ENCODE measurements around the gene KANSL1. TPM values are rescaled to one million over a fixed set of nuclear protein-coding genes. Genes with fewer than 3 reads are reported as not detected.

The KANSL1 gene
- total and polyA plus RNA-seq, 10 of the 15 experiments (the other 5 are each of a cell fraction or from before 2014, with no cell fraction given) = 4.7 to 60.6 (median 28.0) TPM

GRCh38 chr17:46160169-46160568 is 33.1 kb downstream of the KANSL1 start:
- Histone ChIP-seq H4K20me1 (ENCODE audit: control insufficient read depth, insufficient read depth) (peaks cover 12% of the 10 kb centered on the region), H3K9me3 (replicated peaks; ENCODE audit: control insufficient read depth, insufficient read depth, low read length) (no peaks in the 10 kb centered on the region), H3K79me2 (ENCODE audit: control insufficient read depth, insufficient read depth, low read length) (peaks cover 97% of the 10 kb centered on the region), H3K4me1 (ENCODE audit: control insufficient read depth, insufficient read depth, low read length) (peaks cover 54% of the 10 kb centered on the region), H3K4me3 (no peak overlapping the region), H2AFZ (ENCODE audit: control insufficient read depth, low read depth, low read length) (no peak overlapping the region), H3K36me3 (ENCODE audit: control insufficient read depth in 2 of 2, insufficient read depth in 2 of 2, low read length in 1 of 2) (peaks cover 3% of the 10 kb centered on the region in 2 experiments; a peak in 2 of 4 replicates), H3K27ac (ENCODE audit: control insufficient read depth, insufficient read depth) (no peak overlapping the region), H3K9ac (ENCODE audit: control insufficient read depth, insufficient read depth, low read length) (no peak overlapping the region), H3K27me3 (replicated peaks in 1 of 2; ENCODE audit: control insufficient read depth in 2 of 2, insufficient read depth in 2 of 2, low read length in 1 of 2) (no peaks in the 10 kb centered on the region), H3K4me2 (ENCODE audit: control insufficient read depth, insufficient read depth) (no peak overlapping the region)
- ChIA-PET POLR2A (interaction anchor here (0.6 to 1.9 kb wide), 6 partner anchors 15 to 1516 kb away, joined by 3 to 11 read pairs (median 6); no protein-coding TSS in a partner anchor), SMC1A (ENCODE audit: uncharacterized antibody, unreplicated experiment) (interaction anchor here (1.0 to 18.2 kb wide), 8 partner anchors 8 to 40 kb away, joined by 3 to 478 read pairs (median 6); no protein-coding TSS in a partner anchor), CTCF (interaction anchor here (0.8 to 7.4 kb wide), 14 partner anchors 8 to 116 kb away, joined by 3 to 64 read pairs (median 5); partner anchors contain the start of gene KANSL1), RAD21 (ENCODE audit: unreplicated experiment) (interaction anchor here (1.2 to 11.0 kb wide), 4 partner anchors 16 to 42 kb away, joined by 3 to 130 read pairs (median 8); no protein-coding TSS in a partner anchor)
- WGBS (ENCODE audit: insufficient coverage, insufficient replicate concordance, low lambda C conversion rate, missing lambda C conversion rate) = 95% methylated on average over 8 of the region's 8 CpGs
- intact Hi-C loops (cut with micrococcal nuclease; ENCODE audit: unreplicated experiment) = no loop called here
- FAIRE-seq (no peak), ATAC-seq (no peak), DNase-seq (ENCODE audit: low read depth, low spot score) (no peak)
- TF ChIP-seq MLLT1 (IDR thresholded peaks at IDR 0.05) (0 out of 2 replicates have a peak, but pooled peaks have one; percentile 30), ZBED1 (IDR thresholded peaks at IDR 0.05; ENCODE audit: borderline replicate concordance) (no peak)
- BruUV-seq (replicated peaks) = no TSS peak
- in situ Hi-C loops (cut with MboI) = no loop called here

DNA sequence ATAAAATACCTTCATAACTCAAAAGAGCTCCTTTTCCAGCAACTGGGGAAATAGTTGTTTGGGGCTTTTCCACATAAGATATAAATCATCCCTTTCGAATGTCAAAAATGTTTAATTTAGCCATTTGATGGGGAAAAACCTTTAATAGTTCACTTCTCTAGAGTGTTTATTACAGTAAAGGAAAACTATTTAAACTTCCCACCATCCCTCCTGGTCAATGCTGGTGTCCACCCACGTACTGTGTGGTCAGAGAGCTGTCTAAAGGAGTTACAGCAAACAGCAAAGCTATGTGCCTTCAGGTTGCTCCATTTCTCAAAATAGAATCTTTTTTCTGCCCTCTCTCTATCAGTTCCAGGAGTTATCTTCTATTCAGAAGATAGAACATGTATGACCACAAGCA is 33.5 kb downstream of the KANSL1 start:
- no peak for DNase-seq (ENCODE audit: low read depth, low spot score)
- Histone ChIP-seq H3K4me3 (no peak overlapping the region), H3K27me3 (replicated peaks in 1 of 2; ENCODE audit: control insufficient read depth in 2 of 2, insufficient read depth in 2 of 2, low read length in 1 of 2) (no peaks in the 10 kb centered on the region), H2AFZ (ENCODE audit: control insufficient read depth, low read depth, low read length) (no peak overlapping the region), H3K36me3 (ENCODE audit: control insufficient read depth in 2 of 2, insufficient read depth in 2 of 2, low read length in 1 of 2) (peaks cover 3% of the 10 kb centered on the region in 2 experiments; a peak in 2 of 4 replicates), H3K9me3 (replicated peaks; ENCODE audit: control insufficient read depth, insufficient read depth, low read length) (no peaks in the 10 kb centered on the region), H3K4me1 (ENCODE audit: control insufficient read depth, insufficient read depth, low read length) (peaks cover 59% of the 10 kb centered on the region), H3K9ac (ENCODE audit: control insufficient read depth, insufficient read depth, low read length) (no peak overlapping the region), H4K20me1 (ENCODE audit: control insufficient read depth, insufficient read depth) (peaks cover 12% of the 10 kb centered on the region), H3K79me2 (ENCODE audit: control insufficient read depth, insufficient read depth, low read length) (peaks cover 99% of the 10 kb centered on the region), H3K27ac (ENCODE audit: control insufficient read depth, insufficient read depth) (no peak overlapping the region), H3K4me2 (ENCODE audit: control insufficient read depth, insufficient read depth) (no peak overlapping the region)
- ATAC-seq = no peak
- WGBS (ENCODE audit: insufficient coverage, insufficient replicate concordance, low lambda C conversion rate, missing lambda C conversion rate) = 58% methylated on average over 2 of the region's 2 CpGs
- FAIRE-seq = no peak
- ChIA-PET CTCF (interaction anchor here (0.8 to 7.4 kb wide), 11 partner anchors 8 to 144 kb away, joined by 3 to 64 read pairs (median 7); partner anchors contain the start of gene KANSL1), SMC1A (ENCODE audit: uncharacterized antibody, unreplicated experiment) (interaction anchor here (0.9 to 18.2 kb wide), 5 partner anchors 14 to 53 kb away, joined by 3 to 478 read pairs (median 58); no protein-coding TSS in a partner anchor), POLR2A (interaction anchor here (0.6 to 8.1 kb wide), 5 partner anchors 14 to 26 kb away, joined by 3 to 124 read pairs (median 3); no protein-coding TSS in a partner anchor), RAD21 (ENCODE audit: unreplicated experiment) (interaction anchor here (1.9 to 11.0 kb wide), 2 partner anchors 15 to 18 kb away, joined by 4 to 130 read pairs; no protein-coding TSS in a partner anchor)
- TF ChIP-seq RUNX3 (IDR thresholded peaks at IDR 0.05; ENCODE audit: low read length) = peak; percentile 80
- TF ChIP-seq, protein P1, sequence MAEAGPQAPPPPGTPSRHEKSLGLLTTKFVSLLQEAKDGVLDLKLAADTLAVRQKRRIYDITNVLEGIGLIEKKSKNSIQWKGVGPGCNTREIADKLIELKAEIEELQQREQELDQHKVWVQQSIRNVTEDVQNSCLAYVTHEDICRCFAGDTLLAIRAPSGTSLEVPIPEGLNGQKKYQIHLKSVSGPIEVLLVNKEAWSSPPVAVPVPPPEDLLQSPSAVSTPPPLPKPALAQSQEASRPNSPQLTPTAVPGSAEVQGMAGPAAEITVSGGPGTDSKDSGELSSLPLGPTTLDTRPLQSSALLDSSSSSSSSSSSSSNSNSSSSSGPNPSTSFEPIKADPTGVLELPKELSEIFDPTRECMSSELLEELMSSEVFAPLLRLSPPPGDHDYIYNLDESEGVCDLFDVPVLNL (IDR thresholded peaks at IDR 0.05; ENCODE audit: low read depth, low read length) = 0 out of 2 replicates have a peak, but pooled peaks have one; percentile 21
- peak in 1 of 2 experiments; percentile 79; a peak in 1 of 3 replicates for TF ChIP-seq EGR1 (IDR thresholded peaks at IDR 0.05; ENCODE audit: borderline replicate concordance in 1 of 2, low read depth in 2 of 2, low read length in 2 of 2)
- no peak for TF ChIP-seq BHLHE40 (IDR thresholded peaks at IDR 0.05; ENCODE audit: borderline replicate concordance in 1 of 2, low read depth in 2 of 2, low read length in 1 of 2)
- TF ChIP-seq BRCA1 (IDR thresholded peaks at IDR 0.05; ENCODE audit: low read depth, low read length) = no peak
- TF ChIP-seq JUND (IDR thresholded peaks at IDR 0.05; ENCODE audit: low read depth, low read length) = no peak
- BruUV-seq (replicated peaks) = no TSS peak
- intact Hi-C loops (cut with micrococcal nuclease; ENCODE audit: unreplicated experiment) = no loop called here
- in situ Hi-C loops (cut with MboI) = no loop called here
